PC-3 (cell line): ENCODE measurements around the gene ADAMTS15. TPM values are rescaled to one million over a fixed set of nuclear protein-coding genes. Genes with fewer than 3 reads are reported as not detected.

ENCODE experiments used
- ATAC-seq: fragments of 200-7000 bp; cut with Tn5 transposase; 2 replicates; pipeline ENCODE4 v1.9.1; 2020; ENCODE audit warnings: mild to moderate bottlenecking, moderate library complexity
- BruUV-seq: library from RNA; stranded (reverse); fragments of 400-500 nt; replicated peaks from 2 replicates; lab custom pipeline; 2021; lab: Mats Ljungman, UMichigan
- CTCF ChIA-PET: fragments of 300-600 bp; sonication (Branson Sonifier 250); formaldehyde crosslinking; loops from one replicate; lab custom pipeline; 2022; ENCODE audit warnings: antibody characterized with exemption; lab: Charles Lee
- POLR2A ChIA-PET: fragments of 300-600 bp; sonication (Branson Sonifier 250); formaldehyde crosslinking; loops from one replicate; lab custom pipeline; 2022; ENCODE audit warnings: antibody characterized with exemption; ENCODE audit not compliant: unreplicated experiment; lab: Charles Lee
- DNase-seq: peaks from one replicate; pipeline ENCODE4 v3.0.0-alpha.2; 2015
- H2AFZ ChIP-seq: fragments of 300-600 bp; sonication (generic); 2 replicates; pipeline ENCODE4 v1.6.0; 2016; ENCODE audit warnings: antibody characterized with exemption, low read length
- H3F3A ChIP-seq: fragments of 300-600 bp; sonication (generic); one replicate; pipeline ENCODE4 v1.6.0; 2017; ENCODE audit warnings: antibody characterized with exemption, low read length, control low read depth, mild to moderate bottlenecking; ENCODE audit not compliant: unreplicated experiment
- H3K27ac ChIP-seq: fragments of 300-600 bp; sonication (generic); 2 replicates; pipeline ENCODE4 v1.5.1; 2016; ENCODE audit warnings: mild to moderate bottlenecking, low read length
- H3K27me3 ChIP-seq: fragments of 300-600 bp; sonication (generic); 2 replicates; pipeline ENCODE4 v1.6.1; 2016; ENCODE audit warnings: low read length, mixed read lengths
- H3K36me3 ChIP-seq: fragments of 300-600 bp; sonication (generic); 2 replicates; pipeline ENCODE4 v1.6.1; 2016; ENCODE audit warnings: low read depth, mixed run types, low read length, mixed read lengths
- H3K4me1 ChIP-seq: fragments of 300-600 bp; sonication (generic); 2 replicates; pipeline ENCODE4 v1.5.1; 2016; ENCODE audit warnings: low read length; ENCODE audit not compliant: insufficient read depth
- H3K4me2 ChIP-seq: fragments of 300-600 bp; sonication (generic); 2 replicates; pipeline ENCODE4 v1.6.0; 2016; ENCODE audit warnings: low read length
- H3K4me3 ChIP-seq: fragments of 300-600 bp; sonication (generic); 2 replicates; pipeline ENCODE4 v1.5.1; 2016; ENCODE audit warnings: mild to moderate bottlenecking, low read length, mixed read lengths
- H3K79me2 ChIP-seq: fragments of 300-600 bp; sonication (generic); 2 replicates; pipeline ENCODE4 v1.6.1; 2017; ENCODE audit warnings: low read length, mixed read lengths
- H3K9ac ChIP-seq: fragments of 300-600 bp; sonication (generic); 2 replicates; pipeline ENCODE4 v1.6.0; 2016; ENCODE audit warnings: mild to moderate bottlenecking, low read length
- H3K9me2 ChIP-seq: fragments of 300-600 bp; sonication (generic); replicated peaks from 2 replicates; pipeline ENCODE4 v1.6.1; 2016; ENCODE audit warnings: mixed run types, low read length, mixed read lengths
- H3K9me3 ChIP-seq: fragments of 300-600 bp; sonication (generic); 2 replicates; pipeline ENCODE4 v1.6.1; 2016; ENCODE audit warnings: low read length, mixed read lengths
- H4K20me1 ChIP-seq: fragments of 300-600 bp; sonication (generic); 2 replicates; pipeline ENCODE4 v1.6.1; 2016; ENCODE audit warnings: low read length, mixed read lengths
- EZH2 ChIP-seq: fragments of 300-600 bp; sonication (generic); IDR thresholded peaks from one replicate; pipeline ENCODE4 v1.6.1; 2017; ENCODE audit warnings: antibody characterized with exemption, mild to moderate bottlenecking, low read length; ENCODE audit not compliant: unreplicated experiment
- EZH2phosphoT487 ChIP-seq: fragments of 300-600 bp; sonication (generic); IDR thresholded peaks from 2 replicates; pipeline ENCODE4 v1.6.1; 2018; ENCODE audit warnings: mild to moderate bottlenecking, antibody characterized with exemption, low read length, borderline replicate concordance
- intact Hi-C: fragments of 100-400 bp; cut with micrococcal nuclease; formaldehyde crosslinking; loops from 2 replicates; pipeline ENCODE4 v1.9.0; 2023
- total RNA-seq: library from RNA; depleted of rRNA; stranded (reverse); fragments of >200 nt; gene quantifications from 2 replicates; pipeline ENCODE4 v1.2.3, GENCODE V29; 2014
- TF ChIP-seq, protein P1 (sequence below): fragments of 300-600 bp; sonication (generic); conservative IDR thresholded peaks from 2 replicates; pipeline ENCODE4 v1.5.1; 2017; ENCODE audit warnings: antibody characterized with exemption, low read depth, mild to moderate bottlenecking, low read length

Gene ADAMTS15
- total RNA-seq, 1 experiment from 2014 or later: 16.8 TPM

GRCh38 chr11:130400781-130401483 lies 47.5 kb upstream of the ADAMTS15 start:
- BruUV-seq: no TSS peak
- Histone ChIP-seq H3K27ac (no peak overlapping the region), H3K4me1 (peaks cover 15% of the 10 kb centered on the region), H4K20me1 (no peaks in the 10 kb centered on the region), H3K4me2 (no peak overlapping the region), H3K36me3 (no peaks in the 10 kb centered on the region), H3K27me3 (peaks cover 8% of the 10 kb centered on the region; the same call in 1 of the 2 replicates), H3K9me2 (no peaks in the 10 kb centered on the region), H3K9ac (no peak overlapping the region), H2AFZ (no peak overlapping the region), H3K9me3 (no peaks in the 10 kb centered on the region), H3K79me2 (no peaks in the 10 kb centered on the region), H3K4me3 (no peak overlapping the region), H3F3A (no peaks in the 10 kb centered on the region)
- ATAC-seq (no peak), DNase-seq (no peak)
- POLR2A ChIA-PET: no interaction called here
- intact Hi-C loops: no loop called here
- TF ChIP-seq, protein P1, sequence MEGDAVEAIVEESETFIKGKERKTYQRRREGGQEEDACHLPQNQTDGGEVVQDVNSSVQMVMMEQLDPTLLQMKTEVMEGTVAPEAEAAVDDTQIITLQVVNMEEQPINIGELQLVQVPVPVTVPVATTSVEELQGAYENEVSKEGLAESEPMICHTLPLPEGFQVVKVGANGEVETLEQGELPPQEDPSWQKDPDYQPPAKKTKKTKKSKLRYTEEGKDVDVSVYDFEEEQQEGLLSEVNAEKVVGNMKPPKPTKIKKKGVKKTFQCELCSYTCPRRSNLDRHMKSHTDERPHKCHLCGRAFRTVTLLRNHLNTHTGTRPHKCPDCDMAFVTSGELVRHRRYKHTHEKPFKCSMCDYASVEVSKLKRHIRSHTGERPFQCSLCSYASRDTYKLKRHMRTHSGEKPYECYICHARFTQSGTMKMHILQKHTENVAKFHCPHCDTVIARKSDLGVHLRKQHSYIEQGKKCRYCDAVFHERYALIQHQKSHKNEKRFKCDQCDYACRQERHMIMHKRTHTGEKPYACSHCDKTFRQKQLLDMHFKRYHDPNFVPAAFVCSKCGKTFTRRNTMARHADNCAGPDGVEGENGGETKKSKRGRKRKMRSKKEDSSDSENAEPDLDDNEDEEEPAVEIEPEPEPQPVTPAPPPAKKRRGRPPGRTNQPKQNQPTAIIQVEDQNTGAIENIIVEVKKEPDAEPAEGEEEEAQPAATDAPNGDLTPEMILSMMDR: no peak
- TF ChIP-seq EZH2: no peak
- TF ChIP-seq EZH2phosphoT487: no peak
- CTCF ChIA-PET: no interaction called here

GRCh38 chr11:130402570-130402969 lies 45.9 kb upstream of the ADAMTS15 start:
- H3K9me3 ChIP-seq: no peaks in the 10 kb centered on the region
- H3K9ac ChIP-seq: no peak overlapping the region
- 0 out of 2 replicates have a peak, but pooled peaks cover 8% of the 10 kb centered on the region for H3K27me3 ChIP-seq
- no peaks in the 10 kb centered on the region for H3K36me3 ChIP-seq
- no peaks in the 10 kb centered on the region for H3K79me2 ChIP-seq
- H3K27ac ChIP-seq: no peak overlapping the region
- no peak overlapping the region for H3K4me3 ChIP-seq
- TF ChIP-seq EZH2: no peak
- no peak for TF ChIP-seq EZH2phosphoT487
- ChIA-PET CTCF (no interaction called here), POLR2A (no interaction called here)
- no peaks in the 10 kb centered on the region for H3F3A ChIP-seq
- peaks cover 19% of the 10 kb centered on the region for H3K4me1 ChIP-seq
- intact Hi-C loops: no loop called here
- no peak overlapping the region for H2AFZ ChIP-seq
- BruUV-seq: no TSS peak
- ATAC-seq (no peak), DNase-seq (no peak)
- H3K9me2 ChIP-seq: no peaks in the 10 kb centered on the region
- H3K4me2 ChIP-seq: peak overlapping the region; percentile 73; the same call in 1 of the 2 replicates
- H4K20me1 ChIP-seq: no peaks in the 10 kb centered on the region

DNA sequence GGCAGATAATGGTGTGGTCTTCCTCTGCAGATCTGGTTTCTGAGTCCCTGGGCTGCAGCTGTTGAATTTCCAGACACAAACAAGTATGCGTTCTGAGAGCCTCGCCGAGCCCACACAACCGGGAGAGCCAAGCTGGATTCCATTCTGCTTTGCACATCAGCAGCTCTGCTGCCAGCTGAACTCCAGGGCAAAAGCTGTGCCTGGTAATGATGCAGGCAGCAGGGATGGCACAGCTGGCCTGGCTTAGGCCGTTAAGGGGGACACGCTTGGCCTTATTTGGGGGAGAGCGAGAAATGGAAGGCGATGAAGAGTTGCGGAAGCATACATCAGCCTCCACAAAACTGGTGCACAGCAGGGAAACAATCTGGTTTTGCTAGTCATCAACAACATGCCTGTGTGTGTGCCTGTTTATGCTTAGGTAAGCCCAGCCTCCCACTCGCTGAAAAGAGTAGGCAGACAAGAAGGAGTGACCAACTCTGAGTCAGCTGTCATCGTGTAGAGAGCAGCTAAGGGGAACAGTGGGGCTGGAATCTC lies 45.1 kb upstream of the ADAMTS15 start:
- 0 out of 2 replicates have a peak, but pooled peaks cover 8% of the 10 kb centered on the region for H3K27me3 ChIP-seq
- ATAC-seq (peak; percentile 63), DNase-seq (peak; percentile 87)
- peak overlapping the region; percentile 40 for H2AFZ ChIP-seq
- no peaks in the 10 kb centered on the region for H3K36me3 ChIP-seq
- H3K79me2 ChIP-seq: no peaks in the 10 kb centered on the region
- ChIA-PET CTCF (no interaction called here), POLR2A (no interaction called here)
- no peaks in the 10 kb centered on the region for H4K20me1 ChIP-seq
- H3F3A ChIP-seq: no peaks in the 10 kb centered on the region
- H3K4me3 ChIP-seq: peak overlapping the region; percentile 38
- H3K27ac ChIP-seq: no peak overlapping the region
- no TSS peak for BruUV-seq
- H3K9me2 ChIP-seq: no peaks in the 10 kb centered on the region
- TF ChIP-seq, protein P1: no peak
- H3K9ac ChIP-seq: no peak overlapping the region
- intact Hi-C loops: no loop called here
- H3K4me2 ChIP-seq: peak overlapping the region; percentile 73
- peaks cover 26% of the 10 kb centered on the region for H3K4me1 ChIP-seq
- H3K9me3 ChIP-seq: no peaks in the 10 kb centered on the region
